HG03280 (cell line): ENCODE data around the gene MT1B.
"Not testable (repeated sequence)": the region's sequence is repeated elsewhere in the genome, so short reads cannot be mapped to it uniquely, and the experiment has no call there.

Experiments used
- ATAC-seq: cut with Tn5 transposase; IDR thresholded peaks from one replicate; pipeline ENCODE4 v1.9.1; 2021; ENCODE audit warnings: mild to moderate bottlenecking, moderate library complexity; ENCODE audit not compliant: unreplicated experiment

The MT1B gene

DNA sequence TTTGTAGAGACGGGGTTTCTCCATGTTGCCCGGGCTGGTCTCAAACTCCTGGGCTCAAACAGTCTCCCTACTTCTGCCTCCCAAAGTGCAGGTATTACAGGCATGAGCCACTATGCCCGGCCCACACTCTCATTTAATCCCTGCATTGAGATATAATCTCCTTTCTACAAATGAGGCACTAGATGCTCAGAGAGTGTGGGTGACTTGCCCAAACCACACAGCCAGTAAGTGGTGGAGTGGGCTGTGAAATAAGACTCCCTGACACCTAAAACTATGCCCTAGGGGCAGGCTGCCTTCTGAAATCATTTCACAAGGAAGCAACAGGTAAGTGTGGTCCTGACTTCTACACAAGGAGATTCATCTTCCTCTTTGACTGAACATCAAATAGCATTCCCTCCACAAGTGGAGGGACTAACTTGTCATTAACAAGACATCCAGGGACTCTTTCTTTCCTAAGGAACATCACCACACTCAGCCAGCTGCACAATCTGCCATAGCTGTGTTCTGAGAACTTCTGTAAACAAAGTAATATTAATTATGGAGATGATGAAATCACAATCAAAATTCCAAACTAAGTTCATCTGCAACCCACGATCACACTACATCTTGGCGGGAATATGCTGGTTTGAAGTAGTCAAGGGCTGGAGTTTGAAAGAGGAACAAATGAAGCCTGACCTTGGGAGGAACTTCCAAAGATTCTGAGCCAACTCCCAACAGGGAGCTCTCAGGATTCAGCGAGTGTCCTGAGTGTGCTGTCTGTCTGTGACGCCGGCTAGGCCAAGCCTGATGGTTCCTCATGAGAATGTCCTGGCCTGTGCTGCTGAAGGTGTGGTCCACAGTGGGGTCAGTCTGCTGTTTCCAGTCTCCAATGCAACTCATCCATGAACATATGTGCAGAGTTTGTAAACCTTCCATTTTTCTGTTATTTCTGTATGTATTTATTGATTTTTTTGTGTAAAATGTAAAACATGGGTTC, 13.9 kb downstream of the MT1B start:
- not testable (repeated sequence) for ATAC-seq

DNA sequence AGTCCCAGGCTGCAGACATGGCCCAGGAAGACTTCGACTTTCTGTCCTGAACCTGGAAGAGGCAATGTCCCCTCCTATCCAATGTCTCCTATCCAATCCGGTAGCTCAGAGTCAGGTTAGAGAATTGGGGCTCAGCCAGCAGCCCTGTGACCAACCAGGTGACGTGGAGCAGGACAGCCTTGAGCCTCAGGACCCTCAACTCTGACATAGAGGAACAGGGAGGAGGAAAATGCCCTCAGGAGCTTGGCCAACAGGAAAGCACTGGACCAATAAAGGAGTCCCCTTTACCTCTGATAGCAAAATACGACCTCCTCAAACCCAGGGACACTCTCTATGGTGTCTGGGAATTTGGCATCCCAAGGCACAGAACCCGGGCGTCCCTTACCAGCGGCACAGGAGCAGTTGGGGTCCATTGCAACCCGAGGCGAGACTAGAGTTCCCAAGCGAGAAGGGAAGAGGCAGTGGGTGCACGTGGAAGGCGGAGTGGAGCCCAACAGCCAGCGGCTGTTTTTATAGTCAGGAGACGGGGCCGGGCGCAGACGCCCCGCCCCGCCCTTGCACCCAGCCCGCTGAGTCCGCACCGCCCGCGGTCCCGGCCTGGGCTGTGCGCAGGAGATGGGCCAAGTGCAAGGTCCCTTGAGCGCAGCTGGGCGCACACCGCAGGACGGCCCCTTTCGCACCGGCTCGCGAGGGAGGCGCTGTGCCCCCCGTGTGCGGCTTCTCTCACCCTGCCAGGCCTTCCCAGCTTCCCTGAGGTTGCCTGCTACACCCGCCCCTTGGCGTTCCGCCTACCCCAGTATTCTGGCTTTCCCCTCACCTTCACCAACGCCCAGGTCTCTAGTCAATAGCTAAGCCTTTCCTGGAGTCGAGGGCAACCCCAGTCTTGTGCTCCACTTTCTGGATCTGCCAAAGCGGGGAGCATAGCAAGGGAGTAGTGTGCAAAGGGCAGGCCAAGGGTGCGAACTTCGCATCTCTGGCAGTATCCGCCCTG, 16.2 kb downstream of the MT1B start, which contains the start of gene MT1G:
MT1G (minus strand) TSS at position 485 of the 991 bp plus-strand sequence; CDS start at position 413, 72 bp downstream.
- ATAC-seq = no peak

DNA sequence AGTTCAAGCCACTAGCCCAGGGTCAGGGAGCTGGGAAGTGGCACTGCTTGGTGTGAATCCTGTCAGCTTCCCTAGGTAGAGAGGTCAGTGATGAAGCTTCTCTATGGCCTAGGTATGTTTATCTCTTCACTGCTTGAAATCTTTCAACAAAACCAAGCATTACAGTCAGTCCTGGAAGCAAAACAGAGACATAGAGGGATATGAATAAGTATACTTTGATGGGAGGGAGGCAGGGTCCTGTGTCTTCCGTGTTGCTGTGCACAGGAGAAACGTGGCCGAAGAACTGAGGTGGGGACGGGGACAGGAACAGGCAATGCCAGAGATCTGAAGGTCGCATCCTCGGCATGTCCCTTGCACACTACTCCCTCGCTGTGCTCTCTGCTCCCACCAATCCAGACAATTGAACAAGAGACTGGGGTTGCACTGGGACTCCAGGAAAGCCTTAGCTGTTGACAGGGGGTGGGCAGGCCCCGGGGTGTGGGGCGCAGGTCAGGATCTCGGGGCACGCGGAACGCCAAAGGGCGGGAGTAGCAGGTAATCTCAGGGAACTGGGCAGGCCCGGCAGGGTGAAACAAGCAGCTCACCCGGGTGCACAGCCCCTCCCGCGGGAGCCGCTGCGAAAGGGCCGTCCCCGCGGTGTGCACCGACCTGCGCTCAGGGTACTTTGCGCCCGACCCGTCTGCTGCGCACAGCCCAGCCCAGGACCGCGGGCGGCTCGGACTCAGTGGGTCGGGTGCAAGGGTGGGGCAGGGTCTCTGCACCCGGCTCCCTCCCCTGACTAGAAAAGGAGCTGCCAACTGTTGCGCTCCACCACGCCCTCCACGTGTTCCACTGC, 17.5 kb downstream of the MT1B start, which contains the start of gene MT1H:
MT1H (plus strand) TSS at position 810 of the 835 bp plus-strand sequence. CDS start 71 bp downstream, outside the sequence.
- ATAC-seq = no peak

DNA sequence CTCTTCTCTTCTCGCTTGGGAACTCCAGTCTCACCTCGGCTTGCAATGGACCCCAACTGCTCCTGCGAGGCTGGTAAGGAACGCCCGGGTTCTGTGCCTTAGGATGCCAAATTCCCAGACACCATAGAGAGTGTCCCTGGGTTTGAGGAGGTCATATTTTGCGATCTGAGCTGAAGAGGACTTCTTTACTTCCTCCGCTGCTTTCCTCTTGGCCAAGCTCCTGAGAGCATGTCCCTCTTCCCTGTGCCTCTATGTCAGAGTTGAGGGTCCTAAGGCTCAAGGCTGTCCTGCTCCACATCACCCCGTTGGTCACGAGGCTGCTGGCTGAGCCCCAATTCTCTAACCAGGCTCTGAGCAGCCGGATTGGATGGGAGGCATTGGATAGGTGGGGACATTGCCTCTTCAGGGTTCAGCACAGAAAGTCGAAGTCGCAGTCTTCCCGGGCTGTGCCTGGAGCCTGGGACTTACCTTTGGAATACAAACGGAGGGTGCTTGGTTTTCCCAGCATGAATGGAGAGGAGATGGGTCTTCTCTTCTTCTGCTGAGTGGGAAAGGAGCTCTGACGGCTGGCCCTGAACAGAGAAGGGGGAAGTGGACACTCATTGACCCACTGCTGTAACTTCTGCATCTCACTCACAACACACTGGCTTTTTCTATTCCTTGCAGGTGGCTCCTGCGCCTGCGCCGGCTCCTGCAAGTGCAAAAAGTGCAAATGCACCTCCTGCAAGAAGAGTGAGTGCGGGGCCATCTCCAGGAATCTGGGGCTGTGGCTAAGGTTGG, 18.3 kb downstream of the MT1B start:
- no peak for ATAC-seq

DNA sequence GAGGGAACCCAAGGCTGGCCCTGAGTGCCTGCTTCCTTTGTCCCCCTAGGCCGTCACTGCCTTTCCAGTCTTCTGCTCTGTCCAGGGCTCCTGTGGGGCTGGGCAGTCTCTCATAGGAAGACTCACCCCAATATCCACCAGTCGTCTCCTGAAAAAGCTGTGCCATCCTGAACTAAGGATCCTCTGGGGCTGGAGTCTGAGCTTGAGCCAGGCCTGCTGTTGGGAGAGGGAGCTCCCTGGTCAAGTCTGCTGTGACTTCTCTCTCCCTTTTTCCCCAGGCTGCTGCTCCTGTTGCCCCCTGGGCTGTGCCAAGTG, 18.9 kb downstream of the MT1B start:
- ATAC-seq = no peak

DNA sequence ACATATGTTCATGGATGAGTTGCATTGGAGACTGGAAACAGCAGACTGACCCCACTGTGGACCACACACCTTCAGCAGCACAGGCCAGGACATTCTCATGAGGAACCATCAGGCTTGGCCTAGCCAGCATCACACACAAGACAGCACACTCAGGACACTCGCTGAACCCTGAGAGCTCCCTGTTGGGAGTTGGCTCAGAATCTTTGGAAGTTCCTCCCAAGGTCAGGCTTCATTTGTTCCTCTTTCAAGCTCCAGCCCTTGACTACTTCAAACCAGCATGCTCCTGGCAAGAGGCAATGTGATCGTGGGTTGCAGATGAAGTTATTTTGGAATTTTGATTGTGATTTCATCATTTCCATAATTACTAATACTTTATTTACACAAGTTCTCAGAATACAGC, 20.0 kb downstream of the MT1B start:
- not testable (repeated sequence) for ATAC-seq

DNA sequence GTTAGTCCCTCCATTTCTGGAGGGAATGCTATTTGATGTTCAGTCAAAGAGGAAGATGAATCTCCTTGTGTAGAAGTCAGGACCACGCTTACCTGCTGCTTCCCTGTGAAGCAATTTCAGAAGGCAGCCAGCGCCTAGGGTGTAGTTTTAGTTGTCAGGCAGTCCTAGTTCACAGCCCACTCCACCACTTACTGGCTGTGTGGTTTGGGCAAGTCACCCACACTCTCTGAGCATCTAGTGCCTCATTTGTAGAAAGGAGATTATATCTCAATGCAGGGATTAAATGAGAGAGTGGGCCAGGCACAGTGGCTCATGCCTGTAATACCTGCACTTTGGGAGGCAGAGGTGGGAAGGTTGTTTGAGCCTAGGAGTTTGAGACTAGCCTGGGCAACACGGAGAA, 20.5 kb downstream of the MT1B start:
- not testable (repeated sequence) for ATAC-seq

DNA sequence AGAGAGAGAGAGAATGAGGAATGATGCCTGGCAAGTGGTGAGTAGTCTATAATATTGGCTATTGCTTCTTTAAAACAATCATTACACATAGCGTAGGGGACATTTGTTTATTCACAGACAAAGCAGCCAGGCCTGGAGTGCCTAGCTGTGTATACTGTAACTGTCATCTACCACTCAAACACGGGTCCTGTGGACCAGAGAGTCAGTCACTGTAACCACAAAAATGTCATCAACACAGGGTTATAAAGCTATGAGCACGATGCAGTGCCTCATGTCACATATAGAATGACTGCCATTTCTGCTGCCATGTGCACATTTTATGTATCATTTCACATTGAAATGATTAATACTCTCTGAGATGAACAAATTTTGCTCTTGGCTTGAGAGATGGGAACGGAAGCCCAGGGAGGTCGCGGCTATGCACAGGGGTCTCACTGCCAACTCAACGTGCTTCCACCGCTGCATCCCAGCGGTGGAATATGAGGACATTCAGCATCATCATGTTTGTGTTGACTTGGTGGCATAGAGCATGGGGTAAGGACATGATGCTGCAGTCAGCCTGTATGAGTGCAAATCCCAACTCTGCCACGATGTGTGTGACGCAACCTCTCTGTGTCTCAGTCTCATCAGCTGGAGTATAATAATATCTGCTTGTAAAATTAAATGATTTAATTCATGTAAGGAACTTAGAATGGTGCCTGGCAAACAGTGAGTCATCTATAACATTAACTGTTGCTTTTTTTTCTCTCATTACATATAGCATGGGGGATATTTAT, 21.3 kb downstream of the MT1B start:
- ATAC-seq = no peak

DNA sequence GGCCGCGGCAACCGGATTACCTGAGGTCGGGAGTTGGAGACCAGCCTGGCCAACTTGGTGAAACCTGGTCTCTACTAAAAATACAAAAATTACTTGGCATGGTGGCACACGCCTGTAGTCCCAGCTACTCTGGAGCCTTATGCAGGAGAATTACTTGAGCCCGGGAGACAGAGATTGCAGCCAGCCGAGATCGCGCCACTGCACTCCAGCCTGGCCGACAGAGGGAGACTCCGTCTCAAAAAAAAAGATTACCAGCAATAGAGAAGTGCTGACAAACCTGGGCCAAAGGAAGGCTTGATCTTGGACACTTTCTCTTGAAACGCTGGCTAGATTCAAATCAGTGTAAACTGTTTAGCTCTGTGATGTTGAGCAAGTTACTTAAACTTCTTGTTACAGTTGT, 22.2 kb downstream of the MT1B start:
- no peak for ATAC-seq

DNA sequence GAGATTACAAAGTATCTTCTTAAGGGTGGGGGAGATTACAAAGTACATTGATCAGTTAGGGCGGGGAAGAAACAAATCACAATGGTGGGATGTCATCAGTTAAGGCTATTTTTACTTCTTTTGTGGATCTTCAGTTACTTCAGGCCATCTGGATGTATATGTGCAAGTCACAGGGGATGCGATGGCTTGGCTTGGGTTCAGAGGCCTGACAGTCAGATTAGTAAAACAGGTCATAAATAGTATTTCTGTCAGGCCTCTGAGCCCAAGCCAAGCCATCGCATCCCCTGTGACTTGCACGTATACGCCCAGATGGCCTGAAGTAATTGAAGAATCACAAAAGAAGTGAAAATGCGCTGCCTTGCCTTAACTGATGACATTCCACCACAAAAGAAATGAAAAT, 22.9 kb downstream of the MT1B start:
- not testable (repeated sequence) for ATAC-seq

DNA sequence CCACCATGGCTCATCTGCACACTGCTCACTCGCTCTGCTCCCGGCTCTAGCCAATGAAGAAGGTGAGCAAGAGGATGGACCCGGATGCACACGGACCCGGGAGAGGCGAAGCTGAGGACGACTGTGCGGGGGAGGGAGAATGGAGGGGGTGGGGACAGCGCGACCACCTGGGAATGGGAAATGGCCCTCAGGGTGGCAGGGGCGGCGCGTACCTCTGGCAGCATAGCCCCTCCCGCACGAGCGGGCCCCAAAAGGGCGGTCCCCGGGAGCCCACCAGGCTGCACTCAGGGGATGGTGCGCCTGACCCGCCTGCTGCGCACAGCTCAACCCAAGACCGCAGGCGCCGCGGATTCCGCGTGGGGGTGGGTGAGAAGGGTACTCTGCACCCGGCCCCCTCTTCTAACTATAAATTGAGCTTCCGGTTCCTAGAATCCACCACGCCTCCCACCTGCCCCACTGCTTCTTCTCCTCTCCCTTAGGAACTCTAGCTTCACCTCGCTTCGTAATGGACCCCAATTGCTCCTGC, 24.1 kb downstream of the MT1B start:
- no peak for ATAC-seq

DNA sequence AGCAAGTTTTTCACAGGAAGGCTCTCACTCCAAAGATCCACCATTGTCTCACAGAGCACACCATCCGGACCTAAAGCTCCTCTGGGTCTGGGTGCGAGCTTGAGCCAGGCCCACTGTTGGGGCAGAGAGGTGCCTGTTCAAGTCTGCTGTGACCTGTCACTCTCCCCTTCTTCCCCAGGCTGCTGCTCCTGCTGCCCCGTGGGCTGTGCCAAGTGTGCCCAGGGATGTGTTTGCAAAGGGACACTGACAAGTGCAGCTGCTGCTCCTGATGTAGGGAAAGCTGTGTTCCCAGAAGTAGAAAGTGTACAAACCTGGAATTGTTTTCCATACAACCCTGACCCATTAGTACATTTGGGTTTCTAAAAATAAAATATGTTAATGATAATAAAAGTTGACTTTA, 25.8 kb downstream of the MT1B start:
- no peak for ATAC-seq

DNA sequence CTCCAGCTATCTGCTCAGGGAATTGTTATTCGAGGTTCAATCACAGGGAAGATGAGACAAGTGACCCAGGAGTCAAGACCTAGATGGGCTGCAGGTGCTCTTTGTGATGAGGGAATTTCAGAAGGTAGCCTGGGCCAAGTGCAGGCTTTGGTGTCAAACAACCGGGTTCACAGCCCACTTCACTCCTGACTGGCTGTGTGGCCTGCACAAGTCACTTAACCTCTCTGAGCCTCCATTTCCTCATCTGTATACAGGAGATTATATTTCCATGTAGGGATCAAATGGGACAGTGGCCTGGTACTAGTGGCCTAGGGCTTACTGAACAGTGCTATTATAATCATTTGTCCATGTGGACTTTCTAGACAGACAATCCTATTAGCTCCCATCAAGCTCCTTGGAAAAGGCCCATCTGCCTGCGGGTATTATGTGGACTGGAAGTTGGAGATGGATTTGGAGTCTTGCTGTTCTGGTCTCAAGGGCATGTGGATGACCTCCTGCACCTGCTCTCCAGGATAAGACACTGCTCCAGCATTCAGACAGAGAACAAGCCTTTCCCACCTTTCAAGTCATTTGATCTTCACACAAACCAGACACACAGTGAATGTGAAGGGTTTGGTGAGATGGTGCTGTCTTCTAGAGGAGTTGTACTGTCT, 27.5 kb downstream of the MT1B start:
- ATAC-seq = no peak

DNA sequence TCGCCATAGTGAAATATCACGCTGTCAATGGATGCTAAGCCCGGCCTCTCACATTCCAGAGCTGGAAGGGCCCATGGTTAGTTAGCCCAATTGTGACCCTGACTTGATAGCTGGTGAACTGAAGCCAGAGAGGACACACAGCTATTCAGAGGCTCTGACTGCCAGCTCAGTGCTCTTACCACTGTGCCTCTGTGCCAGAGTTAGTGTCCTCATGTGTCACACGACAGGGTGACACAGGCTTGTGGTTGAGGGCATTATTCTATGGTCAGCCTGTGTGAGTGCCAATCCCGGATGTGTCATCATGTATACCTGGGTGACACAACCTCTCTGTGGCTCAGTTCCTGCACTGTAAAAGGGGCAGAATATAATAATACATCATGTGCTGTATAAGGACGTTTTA, 28.1 kb downstream of the MT1B start:
- ATAC-seq = no peak

DNA sequence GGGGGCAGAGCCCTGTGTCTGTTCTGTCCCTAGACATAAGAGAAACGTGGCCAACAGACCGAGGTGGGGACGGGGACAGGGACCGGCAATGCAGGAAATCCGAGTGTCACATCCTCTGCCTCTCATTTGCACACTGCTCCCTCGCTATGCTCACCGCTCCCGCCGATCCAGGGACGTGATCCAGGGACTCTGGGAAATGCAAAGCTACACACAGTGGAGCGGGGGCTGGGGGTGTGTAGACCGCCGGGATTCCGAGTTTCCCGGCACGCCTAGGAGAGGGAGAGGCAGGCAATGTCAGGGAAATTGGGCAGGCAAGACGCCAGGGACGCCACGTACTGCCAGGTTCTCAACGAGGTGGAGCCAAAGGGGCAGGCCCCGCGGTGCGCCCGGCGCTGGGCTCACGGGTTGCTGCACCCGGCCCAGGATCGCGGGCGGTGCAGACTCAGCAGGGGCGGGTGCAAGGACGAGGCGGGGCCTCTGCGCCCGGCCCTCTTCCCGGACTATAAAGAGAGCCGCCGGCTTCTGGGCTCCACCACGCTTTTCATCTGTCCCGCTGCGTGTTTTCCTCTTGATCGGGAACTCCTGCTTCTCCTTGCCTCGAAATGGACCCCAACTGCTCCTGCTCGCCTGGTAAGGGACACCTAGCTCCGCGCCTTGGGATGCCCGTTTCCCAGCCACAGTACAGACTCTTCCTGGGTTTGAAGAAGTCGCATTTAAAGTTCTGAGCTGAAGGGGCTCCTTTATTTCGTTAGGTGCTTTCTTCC, 30.4 kb downstream of the MT1B start, which contains the start of gene MT1X:
MT1X (plus strand) TSS at position 532 of the 764 bp plus-strand sequence; CDS start at position 603, 71 bp downstream.
- peak; percentile 99 for ATAC-seq

DNA sequence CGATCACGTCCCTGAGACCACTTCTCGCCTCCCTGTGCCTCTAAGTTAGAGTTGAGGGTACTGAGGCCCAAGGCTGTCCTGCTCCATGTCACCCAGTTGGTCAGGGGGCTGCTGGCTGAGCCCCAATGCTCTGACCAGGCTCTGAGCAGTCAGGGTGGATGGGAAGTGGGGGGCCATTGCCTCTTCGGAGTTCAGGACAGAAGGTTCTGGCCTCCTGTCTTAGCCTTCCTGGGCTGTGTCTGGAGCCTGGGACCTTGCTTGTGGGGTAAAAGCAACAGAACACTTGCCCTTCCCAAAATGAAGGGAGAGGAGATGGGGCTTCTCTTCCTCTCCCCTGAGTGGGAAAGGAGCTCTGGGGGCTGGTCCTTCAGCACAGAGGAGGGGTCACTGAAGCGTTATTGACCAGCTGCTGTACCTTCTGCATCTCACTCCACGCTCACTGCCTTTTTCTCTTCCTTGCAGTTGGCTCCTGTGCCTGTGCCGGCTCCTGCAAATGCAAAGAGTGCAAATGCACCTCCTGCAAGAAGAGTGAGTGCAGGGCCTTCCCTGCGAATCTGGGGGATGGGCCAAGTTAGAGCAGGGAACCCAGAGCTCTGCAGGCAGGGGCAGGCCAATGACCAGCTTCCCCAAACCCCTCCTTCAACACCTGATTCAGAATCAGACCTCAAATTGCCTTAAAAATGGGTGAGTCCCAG, 31.2 kb downstream of the MT1B start:
- peak; percentile 6 for ATAC-seq
